Measurements from ENCODE around the gene GAPVD1. TPM values are rescaled to one million over a fixed set of nuclear protein-coding genes. Genes with fewer than 3 reads are reported as not detected.
A peak's percentile ranks its signal among the peaks of the same experiment; 100 is the strongest.

The GAPVD1 gene
- total RNA-seq, 1 experiment from 2014 or later, result 39.5 TPM

GRCh38 chr9:125411171-125411756 is 149.6 kb downstream of the GAPVD1 start:
- Histone ChIP-seq H2BK5ac (ENCODE audit: insufficient read length, low read length) (no peak overlapping the region), H3K79me1 (ENCODE audit: insufficient read depth, low read depth, low read length, poor library complexity, severe bottlenecking) (no peaks in the 10 kb centered on the region), H2AFZ (ENCODE audit: low read length) (no peak overlapping the region), H4K8ac (replicated peaks; ENCODE audit: insufficient read length, low read depth, low read length) (no peak overlapping the region), H3K9ac (ENCODE audit: extremely low read depth, insufficient read length, low read length) (no peak overlapping the region), H3K18ac (ENCODE audit: insufficient read length, low read depth, low read length) (no peak overlapping the region), H2BK120ac (ENCODE audit: low read depth, low read length, poor library complexity, severe bottlenecking) (no peak overlapping the region), H2BK12ac (ENCODE audit: insufficient read length, low read depth, low read length) (no peak overlapping the region), H3K79me2 (ENCODE audit: insufficient read depth, low read length) (no peaks in the 10 kb centered on the region), H2AK5ac (ENCODE audit: insufficient read length, low read length) (no peak overlapping the region), H3K4me2 (ENCODE audit: insufficient read depth, insufficient read length, low read length) (no peak overlapping the region), H3K9me3 (ENCODE audit: control insufficient read depth, low read depth, low read length) (no peaks in the 10 kb centered on the region), H2BK15ac (ENCODE audit: low read depth, low read length) (no peak overlapping the region), H3K23ac (ENCODE audit: insufficient read length, low read depth, low read length) (no peak overlapping the region), H3K14ac (ENCODE audit: insufficient read depth, low read length) (no peak overlapping the region; the same call in 1 of the 2 replicates), H3K56ac (ENCODE audit: insufficient read length, low read depth, low read length) (no peak overlapping the region), H3K23me2 (ENCODE audit: insufficient read length, low read depth, low read length, poor library complexity, severe bottlenecking) (peaks cover 6% of the 10 kb centered on the region), H3K27ac (ENCODE audit: insufficient read length, low read depth, low read length) (no peak overlapping the region), H3K4ac (ENCODE audit: low read depth, low read length) (no peak overlapping the region), H2BK20ac (ENCODE audit: low read depth, low read length, poor library complexity, severe bottlenecking) (no peak overlapping the region), H3K27me3 (ENCODE audit: insufficient read depth, low read length) (no peaks in the 10 kb centered on the region), H4K20me1 (ENCODE audit: control insufficient read depth, insufficient read depth, insufficient read length) (no peaks in the 10 kb centered on the region), H4K91ac (ENCODE audit: insufficient read length, low read depth, low read length) (no peak overlapping the region), H3T11ph (ENCODE audit: low read length) (no peak overlapping the region), H3K4me1 (ENCODE audit: insufficient read depth, low read length) (no peaks in the 10 kb centered on the region; the same call in 1 of the 2 replicates), H4K5ac (ENCODE audit: insufficient read length, low read depth, low read length) (no peak overlapping the region)
- WGBS (ENCODE audit: extremely low coverage, insufficient read length, low lambda C conversion rate), result no CpG with 5 or more reads among the region's 14 CpGs
- peak overlapping the region in 1 of 3 experiments; percentile 48; a peak in 1 of 7 replicates for H3K27ac Mint-ChIP-seq
- H3K36me3 Mint-ChIP-seq (ENCODE audit: insufficient read depth in 1 of 3, low read depth in 3 of 3), result no peaks in the 10 kb centered on the region; a peak in 1 of 7 replicates
- no peaks in the 10 kb centered on the region; a peak in 1 of 5 replicates for H3K9me3 Mint-ChIP-seq
- H3K27me3 Mint-ChIP-seq (ENCODE audit: low read depth), result peaks cover 40% of the 10 kb centered on the region
- DNase-seq, result no peak
- TF ChIP-seq CTCF (conservative IDR thresholded peaks at IDR 0.05), result no peak
- no peak overlapping the region for H3K4me3 Mint-ChIP-seq
- H3K4me1 Mint-ChIP-seq, result peaks cover 7 to 18% of the 10 kb centered on the region in 2 experiments

Measured in H9 (cell line).